BJ (cell line): ENCODE results near the gene TMED1. TPM values are rescaled to one million over a fixed set of nuclear protein-coding genes. Genes with fewer than 3 reads are reported as not detected.
"Not testable (repeated sequence)": the region's sequence is repeated elsewhere in the genome, so short reads cannot be mapped to it uniquely, and the experiment has no call there.

Source experiments
- CTCF ChIA-PET: fragments of 350-600 bp; formaldehyde crosslinking; extraction: SDS; loops from one replicate; lab custom pipeline; 2021; ENCODE audit warnings: antibody characterized with exemption, inconsistent platforms; lab: Yijun Ruan, JAX
- POLR2A ChIA-PET: fragments of 300-600 bp; sonication (Branson Sonifier 250); formaldehyde crosslinking; extraction: SDS; loops from one replicate; lab custom pipeline; 2021; ENCODE audit warnings: antibody characterized with exemption; lab: Charles Lee
- DNase-seq: peaks from one replicate; pipeline ENCODE4 v3.0.0-alpha.2; 2011; ENCODE audit warnings: low read depth
- H3K27me3 ChIP-seq: 2 replicates; pipeline ENCODE4 v1.6.0; 2011; ENCODE audit warnings: low read length; ENCODE audit not compliant: control insufficient read depth, insufficient read depth
- H3K36me3 ChIP-seq: 2 replicates; pipeline ENCODE4 v1.5.1; 2011; ENCODE audit warnings: low read length; ENCODE audit not compliant: control insufficient read depth, insufficient read depth
- H3K4me3 ChIP-seq: 2 replicates; pipeline ENCODE4 v1.5.1; 2011; ENCODE audit warnings: low read depth, mild to moderate bottlenecking, control low read depth, low read length
- CTCF ChIP-seq: IDR thresholded peaks from 2 replicates; pipeline ENCODE4 v1.5.1; 2011; ENCODE audit warnings: low read depth, mild to moderate bottlenecking, control low read depth, inconsistent platforms, low read length, moderate library complexity; ENCODE audit not compliant: insufficient read depth
- polyA plus RNA-seq: library from polyadenylated mRNA; depleted of rRNA; stranded (reverse); fragments of >200 nt; gene quantifications from 2 replicates; pipeline ENCODE4 v1.2.3, GENCODE V29; 2011

TMED1 gene
- polyA plus RNA-seq, 1 experiment: 85.3 TPM

- no peak for TF ChIP-seq CTCF
- POLR2A ChIA-PET: interaction anchor here (0.6 kb wide), 1 partner anchor 8 kb away, joined by 9 read pairs; no protein-coding TSS in a partner anchor
Measured at GRCh38 chr19:10846500-10847202, 10.6 kb upstream of the TMED1 start.

GRCh38 chr19:10842788-10843187, 6.8 kb upstream of the TMED1 start:
- H3K36me3 ChIP-seq: no peaks in the 10 kb centered on the region
- no peak for DNase-seq
- ChIA-PET POLR2A (no interaction called here), CTCF (interaction anchor here (0.7 to 6.5 kb wide), 5 partner anchors 11 to 125 kb away, joined by 3 to 26 read pairs (median 6); partner anchors contain the start of gene DNM2)
- H3K27me3 ChIP-seq: 0 out of 2 replicates have a peak, but pooled peaks cover 1% of the 10 kb centered on the region
- H3K4me3 ChIP-seq: no peak overlapping the region
- no peak for TF ChIP-seq CTCF

More at GRCh38 chr19:10846500-10847202, 10.6 kb upstream of the TMED1 start:
- DNase-seq: no peak
- CTCF ChIA-PET: interaction anchor here (1.0 to 2.7 kb wide), 5 partner anchors 8 to 129 kb away, joined by 3 to 10 read pairs (median 4); partner anchors contain the start of genes DNM2 and TMED1
- H3K4me3 ChIP-seq: no peak overlapping the region
- no peaks in the 10 kb centered on the region for H3K36me3 ChIP-seq
- peaks cover 8% of the 10 kb centered on the region; the same call in 1 of the 2 replicates for H3K27me3 ChIP-seq

GRCh38 chr19:10839114-10840050, 3.4 kb upstream of the TMED1 start:
- DNase-seq: no peak
- POLR2A ChIA-PET: no interaction called here

GRCh38 chr19:10838377-10838776, 2.4 kb upstream of the TMED1 start:
- Histone ChIP-seq H3K36me3 (no peaks in the 10 kb centered on the region), H3K4me3 (no peak overlapping the region), H3K27me3 (no peaks in the 10 kb centered on the region)
- POLR2A ChIA-PET: no interaction called here
- TF ChIP-seq CTCF: no peak
- CTCF ChIA-PET: interaction anchor here (0.6 to 3.0 kb wide), 3 partner anchors 16 to 20 kb away, joined by 3 to 9 read pairs (median 3); no protein-coding TSS in a partner anchor
- no peak for DNase-seq

More at GRCh38 chr19:10839114-10840050, 3.4 kb upstream of the TMED1 start:
- TF ChIP-seq CTCF: no peak
- Histone ChIP-seq H3K27me3 (no peaks in the 10 kb centered on the region), H3K36me3 (no peaks in the 10 kb centered on the region), H3K4me3 (no peak overlapping the region)
- CTCF ChIA-PET: interaction anchor here (0.5 to 6.5 kb wide), 4 partner anchors 15 to 589 kb away, joined by 3 to 26 read pairs (median 5); no protein-coding TSS in a partner anchor

GRCh38 chr19:10837649-10838048, 1.6 kb upstream of the TMED1 start:
- H3K27me3 ChIP-seq, H3K36me3 ChIP-seq, POLR2A ChIA-PET, DNase-seq, H3K4me3 ChIP-seq: not testable (repeated sequence)
- CTCF ChIA-PET: interaction anchor here (0.6 to 3.0 kb wide), 2 partner anchors 18 to 21 kb away, joined by 3 to 9 read pairs; no protein-coding TSS in a partner anchor
